Urinary bladder (tissue), 4 donors: Measurements from ENCODE around the gene TFIP11. TPM values are rescaled to one million over a fixed set of nuclear protein-coding genes. Genes with fewer than 3 reads are reported as not detected.

Experiments used
- DNase-seq: peaks from one replicate; pipeline ENCODE4 v3.0.0-alpha.2; 2015; ENCODE audit errors: extremely low spot score
- H3K27ac ChIP-seq: one replicate; pipeline ENCODE4 v1.5.1; 2013; ENCODE audit warnings: low read depth, mild to moderate bottlenecking, moderate library complexity
- H3K36me3 ChIP-seq: one replicate; pipeline ENCODE4 v1.6.1; 2013; ENCODE audit warnings: mild to moderate bottlenecking, moderate library complexity; ENCODE audit not compliant: insufficient read depth
- H3K4me1 ChIP-seq: one replicate; pipeline ENCODE4 v1.6.1; 2013; ENCODE audit warnings: mild to moderate bottlenecking, moderate library complexity; ENCODE audit not compliant: insufficient read depth
- H3K4me3 ChIP-seq: one replicate; pipeline ENCODE4 v1.5.1; 2013; ENCODE audit warnings: low read depth, low read length
- WGBS: extraction: QIAGEN DNeasy Blood & Tissue Kit; methylation state at CpG from one replicate; pipeline ENCODE4 v1.1.7; 2013; 5-methylcytosine and 5-hydroxymethylcytosine counted together
- polyA plus RNA-seq: library from polyadenylated mRNA; stranded (reverse); fragments of 200-250 nt; gene quantifications from one replicate; pipeline ENCODE4 v1.2.3, GENCODE V29; 2013
- total RNA-seq: library from RNA; depleted of rRNA; stranded (reverse); fragments of >200 nt; gene quantifications from one replicate; pipeline ENCODE4 v1.2.3, GENCODE V29; 2014
- donor health status: healthy with polysubstance abuse.
- donor health status: healthy.

Gene TFIP11
- total and polyA plus RNA-seq, 2 donors: 19.0 to 22.5 TPM

GRCh38 chr22:26548303-26548702 lies 36.0 kb upstream of the TFIP11 start:
- no peak overlapping the region for H3K4me3 ChIP-seq
- 86% methylated on average over 3 of the region's 3 CpGs for WGBS
- no peak for DNase-seq
- no peaks in the 10 kb centered on the region for H3K36me3 ChIP-seq
- no peak overlapping the region for H3K27ac ChIP-seq
- peaks cover 1% of the 10 kb centered on the region for H3K4me1 ChIP-seq

- peaks cover 1% of the 10 kb centered on the region for H3K4me1 ChIP-seq
- no peak for DNase-seq
- WGBS: 94% methylated on average over 4 of the region's 4 CpGs
Observed at GRCh38 chr22:26547837-26548236, 35.6 kb upstream of the TFIP11 start.

GRCh38 chr22:26547426-26547825 lies 35.2 kb upstream of the TFIP11 start:
- Histone ChIP-seq H3K27ac (no peak overlapping the region), H3K4me3 (no peak overlapping the region), H3K36me3 (no peaks in the 10 kb centered on the region), H3K4me1 (peaks cover 1% of the 10 kb centered on the region)
- no peak for DNase-seq
- 76% methylated on average over 7 of the region's 7 CpGs for WGBS

More at GRCh38 chr22:26547837-26548236, 35.6 kb upstream of the TFIP11 start:
- Histone ChIP-seq H3K27ac (no peak overlapping the region), H3K36me3 (no peaks in the 10 kb centered on the region), H3K4me3 (no peak overlapping the region)

DNA sequence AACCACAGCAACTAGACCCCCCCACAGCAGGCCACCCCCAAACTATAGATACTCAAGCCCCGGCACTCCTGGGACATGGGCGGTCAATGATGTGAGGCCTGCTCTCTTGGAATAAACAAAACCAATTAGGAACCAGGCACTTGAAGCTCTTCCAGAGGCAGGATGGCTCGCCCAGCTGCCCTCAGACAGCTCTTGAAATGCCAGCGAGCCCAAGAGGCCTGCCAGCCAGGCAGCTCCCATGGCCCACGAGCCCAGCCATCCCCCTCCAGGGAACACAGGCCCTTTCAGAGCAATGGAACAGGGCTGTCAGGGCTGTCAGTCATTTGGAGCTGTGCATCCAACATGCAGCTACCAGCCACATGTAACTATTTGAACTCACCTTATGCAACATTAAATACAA lies 34.0 kb upstream of the TFIP11 start:
- no peak for DNase-seq
- 87% methylated on average over 5 of the region's 5 CpGs for WGBS
- H3K4me1 ChIP-seq: peaks cover 1% of the 10 kb centered on the region
- no peak overlapping the region for H3K27ac ChIP-seq
- peaks cover 1% of the 10 kb centered on the region for H3K36me3 ChIP-seq
- no peak overlapping the region for H3K4me3 ChIP-seq

DNA sequence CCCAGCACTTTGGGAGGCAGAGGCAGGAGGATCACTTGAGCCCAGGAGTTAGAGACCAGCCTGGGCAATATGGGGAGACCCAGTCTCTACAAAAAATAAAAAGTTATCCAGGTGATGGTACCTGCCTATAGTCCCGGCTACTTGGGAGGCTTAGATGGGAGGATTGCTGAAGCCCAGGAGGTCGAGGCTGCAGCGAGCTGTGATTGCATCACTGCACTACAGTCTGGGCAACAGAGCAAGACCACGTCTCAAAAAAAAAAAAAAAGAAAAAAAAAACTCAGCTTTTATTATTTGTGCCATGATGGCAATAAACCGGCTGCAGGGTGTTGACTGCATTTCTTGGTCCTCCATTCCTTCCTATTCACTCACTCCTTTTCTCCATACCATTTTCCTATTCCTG lies 33.6 kb upstream of the TFIP11 start:
- peaks cover 1% of the 10 kb centered on the region for H3K4me1 ChIP-seq
- H3K4me3 ChIP-seq: no peak overlapping the region
- no peak overlapping the region for H3K27ac ChIP-seq
- no peak for DNase-seq
- peaks cover 1% of the 10 kb centered on the region for H3K36me3 ChIP-seq
- 85% methylated on average over 5 of the region's 5 CpGs for WGBS

GRCh38 chr22:26545385-26545784 lies 33.1 kb upstream of the TFIP11 start:
- H3K4me1 ChIP-seq: peaks cover 1% of the 10 kb centered on the region
- no peak overlapping the region for H3K27ac ChIP-seq
- no peak for DNase-seq
- WGBS: 51% methylated on average over 2 of the region's 2 CpGs
- H3K36me3 ChIP-seq: peaks cover 1% of the 10 kb centered on the region
- H3K4me3 ChIP-seq: no peak overlapping the region

- 97% methylated on average over 1 of the region's 1 CpG for WGBS
- H3K4me3 ChIP-seq: no peak overlapping the region
- no peak for DNase-seq
- H3K36me3 ChIP-seq: peaks cover 1% of the 10 kb centered on the region
- H3K4me1 ChIP-seq: peaks cover 1% of the 10 kb centered on the region
- no peak overlapping the region for H3K27ac ChIP-seq
Observed at GRCh38 chr22:26544489-26544888, 32.2 kb upstream of the TFIP11 start.

DNA sequence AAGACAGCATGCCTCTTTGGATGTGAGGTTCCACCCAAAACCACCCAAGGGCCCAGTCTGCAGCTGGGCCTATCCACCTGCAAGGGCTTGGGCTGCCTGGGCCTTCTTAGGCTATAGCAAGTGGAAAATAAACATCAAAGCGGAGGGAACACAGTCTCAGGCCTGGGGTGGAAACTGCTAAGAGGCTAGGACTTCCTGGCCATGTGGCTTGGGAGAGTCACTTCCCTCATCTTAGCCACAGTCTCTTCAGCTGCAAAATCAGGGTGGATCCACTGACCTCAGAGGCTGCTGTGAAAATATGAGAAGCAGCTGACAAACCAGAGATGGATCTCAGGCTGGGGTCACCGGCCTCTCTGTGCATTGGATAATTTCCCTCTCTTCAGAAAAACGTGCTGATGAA lies 30.6 kb upstream of the TFIP11 start:
- Histone ChIP-seq H3K4me1 (peaks cover 1% of the 10 kb centered on the region), H3K27ac (no peak overlapping the region), H3K36me3 (peaks cover 1% of the 10 kb centered on the region), H3K4me3 (no peak overlapping the region)
- DNase-seq: no peak
- 76% methylated on average over 3 of the region's 3 CpGs for WGBS

DNA sequence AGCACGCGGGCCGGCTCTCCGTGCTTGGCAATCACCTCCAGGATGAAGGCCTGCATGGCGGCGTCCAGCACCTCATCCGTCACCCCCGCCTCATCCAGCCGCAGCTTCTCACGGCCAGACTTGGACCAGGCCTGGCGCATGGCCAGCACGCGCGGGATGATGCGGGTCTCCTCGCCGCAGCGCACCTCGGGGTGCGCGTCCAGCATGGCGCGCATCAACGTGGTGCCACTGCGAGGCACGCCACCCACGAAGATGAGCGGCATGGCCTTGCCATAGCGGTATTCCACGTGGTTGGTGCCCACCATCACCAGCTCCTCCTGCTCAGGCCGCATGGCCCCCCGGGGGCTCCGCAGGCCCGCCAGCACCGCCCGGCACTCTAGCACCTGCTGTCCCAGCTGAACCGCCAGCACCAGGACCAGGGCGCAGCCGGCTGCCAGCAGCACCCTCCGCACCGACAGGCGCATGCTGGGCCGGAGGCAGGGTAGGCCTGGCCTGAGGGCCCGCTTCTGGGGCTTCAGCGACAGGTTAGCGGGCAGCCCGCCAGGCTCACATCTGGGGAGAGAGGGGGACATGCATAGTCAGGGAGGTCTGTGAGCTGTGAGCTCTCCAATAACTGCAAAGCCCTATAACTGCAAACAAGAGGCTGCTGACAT lies 29.0 kb upstream of the TFIP11 start:
- no peak for DNase-seq
- no peak overlapping the region for H3K4me3 ChIP-seq
- WGBS: 93% methylated on average over 47 of the region's 47 CpGs
- H3K4me1 ChIP-seq: no peaks in the 10 kb centered on the region
- H3K36me3 ChIP-seq: peaks cover 2% of the 10 kb centered on the region
- H3K27ac ChIP-seq: no peak overlapping the region

- DNase-seq: no peak
- 97% methylated on average over 2 of the region's 2 CpGs for WGBS
- Histone ChIP-seq H3K4me3 (no peak overlapping the region), H3K27ac (no peak overlapping the region), H3K4me1 (no peaks in the 10 kb centered on the region), H3K36me3 (peaks cover 4% of the 10 kb centered on the region)
Observed at GRCh38 chr22:26540119-26540518, 27.8 kb upstream of the TFIP11 start.

DNA sequence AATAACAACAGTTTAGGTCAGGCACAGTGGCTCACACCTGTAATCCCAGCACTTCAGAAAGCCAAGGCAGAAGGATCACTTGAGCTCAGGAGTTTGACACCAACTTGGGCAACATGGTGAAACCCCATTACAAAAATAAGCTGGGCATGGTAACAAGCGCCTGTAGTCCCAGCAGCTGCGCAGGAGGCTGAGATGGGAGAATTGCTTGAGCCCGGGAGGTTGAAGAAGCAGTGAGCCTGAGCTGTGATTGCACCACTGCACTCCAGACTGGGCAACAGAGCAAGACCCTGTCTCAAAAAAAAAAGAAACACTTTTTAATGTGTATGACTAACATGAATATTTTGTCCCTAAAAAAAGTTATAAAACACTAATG lies 24.5 kb upstream of the TFIP11 start:
- H3K36me3 ChIP-seq: peaks cover 4% of the 10 kb centered on the region

DNA sequence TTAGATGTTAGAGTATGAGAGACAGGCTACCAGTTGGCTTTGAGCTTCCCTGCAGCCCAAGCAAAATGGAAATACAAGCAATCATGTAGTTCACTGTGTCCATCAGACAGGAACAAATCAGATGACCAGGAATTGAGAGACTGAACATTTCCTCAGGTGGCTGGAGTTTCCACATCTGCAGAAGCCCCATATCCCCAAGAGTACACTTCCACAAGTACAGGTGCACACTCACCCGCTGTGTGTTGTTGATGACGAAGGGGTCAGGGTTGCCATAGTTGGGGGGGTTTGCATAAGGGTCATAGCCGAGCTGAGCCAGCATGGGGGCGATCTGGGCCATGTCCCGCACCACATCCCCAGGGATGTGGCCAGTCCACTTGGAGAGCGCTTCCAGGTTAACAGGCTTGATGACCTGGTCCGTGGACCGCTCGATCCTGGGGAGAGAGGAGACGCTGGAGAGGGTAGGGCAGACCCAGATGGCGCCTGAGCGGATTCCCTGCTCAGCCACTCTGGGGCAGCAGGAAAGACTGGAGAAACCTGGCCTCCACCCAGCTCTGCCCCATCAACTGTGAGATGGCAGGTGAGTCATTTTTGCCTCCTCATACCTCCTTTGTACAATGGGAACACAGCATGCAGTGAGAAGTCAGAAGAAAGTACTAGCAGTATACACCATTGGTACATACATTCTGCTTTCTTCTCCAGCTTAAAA lies 23.9 kb upstream of the TFIP11 start:
- H3K4me3 ChIP-seq: no peak overlapping the region
- H3K4me1 ChIP-seq: no peaks in the 10 kb centered on the region
- H3K36me3 ChIP-seq: peaks cover 3% of the 10 kb centered on the region
- no peak overlapping the region for H3K27ac ChIP-seq
- 94% methylated on average over 12 of the region's 12 CpGs for WGBS
- no peak for DNase-seq

More for the DNA sequence above, 24.5 kb upstream of the TFIP11 start:
- no peak overlapping the region for H3K4me3 ChIP-seq
- H3K27ac ChIP-seq: no peak overlapping the region
- no peak for DNase-seq
- WGBS: 98% methylated on average over 3 of the region's 3 CpGs
- no peaks in the 10 kb centered on the region for H3K4me1 ChIP-seq

- Histone ChIP-seq H3K36me3 (peaks cover 3% of the 10 kb centered on the region), H3K4me1 (no peaks in the 10 kb centered on the region), H3K4me3 (no peak overlapping the region), H3K27ac (no peak overlapping the region)
- no peak for DNase-seq
- WGBS: 99% methylated on average over 3 of the region's 3 CpGs
Observed at GRCh38 chr22:26535603-26535908, 23.3 kb upstream of the TFIP11 start.

DNA sequence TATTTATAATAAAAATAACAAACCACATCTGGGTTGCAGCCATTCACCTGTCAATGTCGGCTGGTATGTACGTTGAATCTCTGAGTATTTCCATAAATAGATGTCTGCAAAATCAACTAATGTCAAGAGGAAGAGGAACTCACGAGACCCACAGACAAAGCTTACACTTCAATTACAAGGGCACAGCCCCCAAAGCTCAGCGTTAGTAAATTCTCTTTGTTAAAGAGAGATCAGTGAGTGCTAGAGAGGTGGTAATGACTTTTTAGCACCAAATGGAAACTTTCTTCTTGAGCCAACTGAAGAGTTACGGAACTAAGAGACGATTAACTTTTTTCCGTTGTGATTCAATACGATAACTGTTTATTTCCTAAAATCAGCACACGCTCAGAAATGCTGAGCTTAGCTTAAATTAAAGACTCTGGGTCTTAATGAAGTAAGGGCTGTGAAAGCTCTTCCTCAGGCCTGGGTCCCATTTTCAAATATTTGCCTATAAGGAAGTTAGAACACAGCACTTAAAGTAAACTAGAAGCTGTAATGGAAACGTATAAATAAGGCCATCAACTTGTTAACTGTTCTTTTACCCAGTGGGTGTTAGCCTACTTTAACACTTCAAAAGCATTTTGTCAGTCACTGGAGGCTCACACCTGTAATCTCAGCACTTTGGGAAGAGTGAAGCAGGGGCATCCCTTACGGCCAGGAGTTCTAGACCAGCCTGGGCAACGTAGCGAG lies 22.8 kb upstream of the TFIP11 start:
- Histone ChIP-seq H3K27ac (no peak overlapping the region), H3K4me1 (no peaks in the 10 kb centered on the region), H3K4me3 (no peak overlapping the region), H3K36me3 (peaks cover 3% of the 10 kb centered on the region)
- WGBS: 69% methylated on average over 13 of the region's 13 CpGs
- no peak for DNase-seq
